ENCODE data around the gene NCF2.

DNA sequence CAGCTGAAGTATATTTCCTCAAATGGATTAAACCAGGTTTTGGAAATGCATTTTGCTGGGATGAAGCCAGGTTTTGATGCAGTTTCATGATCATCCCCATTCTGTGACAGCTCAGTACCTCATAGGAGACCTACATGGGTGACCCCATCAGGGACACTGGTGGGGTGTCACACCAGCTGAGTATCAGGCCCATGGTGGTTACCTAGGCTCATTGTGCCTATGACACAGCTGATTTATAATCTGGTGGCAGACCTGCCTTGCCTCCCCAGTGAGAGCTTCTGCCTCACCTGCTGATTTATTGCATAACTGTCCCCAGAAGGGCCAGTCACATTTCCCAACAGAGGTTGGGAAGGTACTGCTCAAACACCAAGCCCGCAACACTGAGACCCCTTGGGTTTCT lies 3.8 kb downstream of the NCF2 start:
- no peak for TF ChIP-seq POLR2A (IDR thresholded peaks at IDR 0.05; ENCODE audit: low read depth, low read length)
- TF ChIP-seq POLR2AphosphoS5 (IDR thresholded peaks at IDR 0.05; ENCODE audit: low read depth, low read length): no peak
